ENCODE measurements around the gene TUBB8.

The TUBB8 gene

DNA sequence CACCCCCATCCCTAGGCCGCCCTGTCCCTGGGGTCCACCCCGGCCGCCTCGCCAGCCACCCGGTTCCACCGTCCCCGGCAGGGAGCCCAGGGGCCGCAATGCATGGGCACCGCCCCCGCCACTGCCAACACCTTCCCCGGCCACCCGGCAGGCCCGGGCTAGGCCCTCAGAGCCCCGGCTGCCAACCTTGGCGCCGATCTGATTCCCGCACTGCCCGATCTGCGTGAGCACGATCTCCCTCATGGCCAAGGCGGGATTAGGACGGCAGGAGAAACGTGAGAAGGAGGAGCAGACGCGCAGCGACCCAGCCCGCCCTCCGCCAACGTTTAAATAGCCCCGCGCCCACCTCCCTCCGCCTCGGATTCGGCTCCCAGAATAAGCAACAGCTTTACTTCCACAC, at the start of gene TUBB8:
Gene TUBB8, minus strand, starts transcription at position 301 of the 400 bp plus-strand sequence. Its CDS starts 58 bp downstream, at position 243.
- in situ Hi-C loops (cut with HindIII; ENCODE audit: low pct_unique_long_range_greater_than_20kb, low sequenced_read_pairs), result no loop called here
- DNase-seq (ENCODE audit: low read depth in 1 of 2, low spot score in 1 of 2), result no peak
- no peak for TF ChIP-seq JUND (IDR thresholded peaks at IDR 0.05; ENCODE audit: low read depth)

- in situ Hi-C loops (cut with HindIII; ENCODE audit: low pct_unique_long_range_greater_than_20kb, low sequenced_read_pairs), result no loop called here
- no peak for TF ChIP-seq JUND (IDR thresholded peaks at IDR 0.05; ENCODE audit: low read depth)
Observed at GRCh38 chr10:96466-96865, 47.4 kb upstream of the TUBB8 start.

DNA sequence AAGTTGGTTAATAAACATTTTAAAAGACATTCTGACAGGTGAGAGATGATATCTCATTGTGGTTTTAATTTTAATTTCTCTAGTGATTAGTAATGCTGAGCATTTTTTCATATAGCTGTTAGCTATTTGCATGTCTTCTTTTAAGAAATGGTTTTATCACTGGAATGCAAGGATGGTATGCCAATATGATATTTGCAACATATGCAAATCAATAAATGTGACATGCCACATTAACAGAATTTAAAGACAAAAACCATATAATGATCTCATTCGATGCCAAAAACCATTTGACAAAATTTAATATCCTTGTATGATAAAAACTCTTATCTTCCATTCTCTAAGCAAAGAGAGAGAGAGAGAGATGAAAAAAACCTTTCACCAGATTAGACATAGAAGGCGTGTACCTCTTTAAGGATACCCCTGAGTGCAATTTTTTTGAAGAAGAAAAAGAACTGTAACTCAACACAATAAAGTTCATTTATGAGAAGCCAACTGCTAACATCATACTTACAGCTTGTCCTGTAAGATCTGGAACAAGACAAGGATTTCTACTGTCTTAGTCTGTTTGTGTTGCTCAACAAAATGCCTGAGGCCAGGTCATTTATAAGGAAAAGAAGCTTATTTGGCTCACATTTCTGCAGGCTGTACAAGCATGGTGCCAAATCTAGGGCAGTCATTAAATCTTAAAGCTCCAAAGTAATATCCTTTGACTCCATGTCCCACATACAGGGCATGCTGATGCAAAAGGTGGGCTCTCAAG, 46.4 kb upstream of the TUBB8 start:
- no peak for TF ChIP-seq JUND (IDR thresholded peaks at IDR 0.05; ENCODE audit: low read depth)
- DNase-seq (ENCODE audit: low read depth in 1 of 2, low spot score in 1 of 2), result peak in 1 of 2 experiments; percentile 75
- in situ Hi-C loops (cut with HindIII; ENCODE audit: low pct_unique_long_range_greater_than_20kb, low sequenced_read_pairs), result no loop called here

More at GRCh38 chr10:96466-96865, 47.4 kb upstream of the TUBB8 start:
- no peak for DNase-seq (ENCODE audit: low read depth in 1 of 2, low spot score in 1 of 2)

- DNase-seq (ENCODE audit: low read depth in 1 of 2, low spot score in 1 of 2), result no peak
- no peak for TF ChIP-seq JUND (IDR thresholded peaks at IDR 0.05; ENCODE audit: low read depth)
- in situ Hi-C loops (cut with HindIII; ENCODE audit: low pct_unique_long_range_greater_than_20kb, low sequenced_read_pairs), result no loop called here
Observed at GRCh38 chr10:94613-95012, 45.5 kb upstream of the TUBB8 start.

DNA sequence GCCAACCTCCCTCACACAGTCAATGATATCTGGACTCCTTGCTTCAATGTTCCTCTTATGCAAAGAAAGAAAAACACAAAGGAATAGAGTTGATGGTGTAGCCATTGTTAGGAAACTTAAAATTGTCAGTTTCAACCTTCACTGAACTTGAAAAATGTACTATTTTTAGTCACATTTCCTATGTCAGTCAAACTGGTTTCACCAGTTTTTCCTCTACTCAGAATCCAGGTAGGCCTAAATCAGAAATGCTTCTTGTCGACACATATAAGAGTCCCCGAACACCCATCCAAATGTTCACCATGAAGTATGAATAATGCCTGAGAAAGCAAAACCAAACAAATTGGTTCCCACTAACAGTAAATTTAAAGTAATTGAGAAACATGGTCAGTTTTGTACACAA, 43.8 kb upstream of the TUBB8 start:
- no peak for TF ChIP-seq JUND (IDR thresholded peaks at IDR 0.05; ENCODE audit: low read depth)
- DNase-seq (ENCODE audit: low read depth in 1 of 2, low spot score in 1 of 2), result peak in 1 of 2 experiments; percentile 78
- in situ Hi-C loops (cut with HindIII; ENCODE audit: low pct_unique_long_range_greater_than_20kb, low sequenced_read_pairs), result no loop called here

DNA sequence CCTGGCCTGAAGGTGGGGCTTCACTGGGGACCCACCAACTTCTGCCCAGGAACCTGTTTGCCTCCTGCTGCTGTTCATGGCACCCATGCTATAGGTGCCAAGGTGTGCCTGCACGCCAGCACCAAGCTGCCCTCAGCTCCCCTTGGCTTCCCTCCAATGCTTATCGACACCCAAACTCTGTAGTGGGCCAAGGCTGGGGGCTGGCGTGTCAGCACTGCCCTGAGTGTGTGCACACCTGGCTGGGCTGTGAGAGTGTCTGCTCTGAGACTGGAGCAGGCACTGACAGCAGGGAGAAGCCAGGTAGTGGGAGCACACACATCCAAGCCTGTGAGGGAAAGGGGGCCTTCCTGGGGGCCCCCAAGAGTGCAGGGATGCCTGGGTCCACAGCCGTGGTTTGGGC, 43.1 kb upstream of the TUBB8 start:
- DNase-seq (ENCODE audit: low read depth in 1 of 2, low spot score in 1 of 2), result no peak
- in situ Hi-C loops (cut with HindIII; ENCODE audit: low pct_unique_long_range_greater_than_20kb, low sequenced_read_pairs), result no loop called here
- no peak for TF ChIP-seq JUND (IDR thresholded peaks at IDR 0.05; ENCODE audit: low read depth)

GRCh38 chr10:91313-91712, 42.2 kb upstream of the TUBB8 start:
- DNase-seq (ENCODE audit: low read depth in 1 of 2, low spot score in 1 of 2), result no peak
- TF ChIP-seq JUND (IDR thresholded peaks at IDR 0.05; ENCODE audit: low read depth), result no peak
- in situ Hi-C loops (cut with HindIII; ENCODE audit: low pct_unique_long_range_greater_than_20kb, low sequenced_read_pairs), result no loop called here

GRCh38 chr10:90161-90560, 41.1 kb upstream of the TUBB8 start:
- peak; percentile 49 to 89 for DNase-seq (ENCODE audit: low read depth in 1 of 2, low spot score in 1 of 2)
- TF ChIP-seq JUND (IDR thresholded peaks at IDR 0.05; ENCODE audit: low read depth), result no peak
- in situ Hi-C loops (cut with HindIII; ENCODE audit: low pct_unique_long_range_greater_than_20kb, low sequenced_read_pairs), result no loop called here

DNA sequence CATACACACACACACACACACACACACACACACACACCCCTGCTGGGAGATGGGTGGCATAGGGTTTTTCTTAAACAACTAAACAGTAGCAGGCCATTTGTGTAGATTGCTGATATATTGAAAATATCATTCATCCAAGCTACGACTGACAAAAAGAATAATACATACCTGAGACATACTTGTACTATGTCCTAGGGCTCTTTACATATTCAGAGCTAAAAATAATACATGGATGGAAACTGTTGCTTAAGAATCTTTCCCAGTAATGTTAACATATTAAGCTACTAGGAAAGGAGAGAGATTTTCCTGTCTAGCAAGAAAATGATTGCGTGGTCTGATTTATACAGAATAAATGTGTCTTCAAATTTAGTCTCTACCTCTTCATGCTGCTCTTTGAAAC, 40.2 kb upstream of the TUBB8 start:
- DNase-seq (ENCODE audit: low read depth in 1 of 2, low spot score in 1 of 2), result no peak
- TF ChIP-seq JUND (IDR thresholded peaks at IDR 0.05; ENCODE audit: low read depth), result no peak
- in situ Hi-C loops (cut with HindIII; ENCODE audit: low pct_unique_long_range_greater_than_20kb, low sequenced_read_pairs), result no loop called here

DNA sequence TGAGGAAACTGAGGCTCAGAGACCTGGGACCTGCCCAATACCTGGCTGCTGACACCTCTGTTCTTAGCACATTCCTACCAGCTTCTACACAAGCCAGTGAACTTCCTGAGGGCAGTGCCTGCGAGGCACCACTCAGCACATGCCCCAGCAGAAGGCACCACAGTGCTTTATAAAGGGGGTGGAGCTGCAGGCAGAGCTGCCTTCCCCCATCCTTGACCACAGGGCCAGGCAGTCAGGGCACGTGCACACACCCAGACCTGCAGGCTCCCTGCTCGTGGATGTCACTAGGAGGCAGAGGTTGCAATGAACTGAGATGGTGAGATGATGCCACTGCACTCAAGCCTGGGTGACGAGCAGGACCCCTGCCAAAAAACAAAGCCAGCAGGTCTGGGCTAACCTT, 39.2 kb upstream of the TUBB8 start:
- no peak for TF ChIP-seq JUND (IDR thresholded peaks at IDR 0.05; ENCODE audit: low read depth)
- DNase-seq (ENCODE audit: low read depth in 1 of 2, low spot score in 1 of 2), result peak in 1 of 2 experiments; percentile 71
- in situ Hi-C loops (cut with HindIII; ENCODE audit: low pct_unique_long_range_greater_than_20kb, low sequenced_read_pairs), result no loop called here

GRCh38 chr10:87177-88080, 38.3 kb upstream of the TUBB8 start:
- no peak for DNase-seq (ENCODE audit: low read depth in 1 of 2, low spot score in 1 of 2)
- in situ Hi-C loops (cut with HindIII; ENCODE audit: low pct_unique_long_range_greater_than_20kb, low sequenced_read_pairs), result no loop called here
- no peak for TF ChIP-seq JUND (IDR thresholded peaks at IDR 0.05; ENCODE audit: low read depth)

GRCh38 chr10:86031-86430, 36.9 kb upstream of the TUBB8 start:
- no peak for TF ChIP-seq JUND (IDR thresholded peaks at IDR 0.05; ENCODE audit: low read depth)
- in situ Hi-C loops (cut with HindIII; ENCODE audit: low pct_unique_long_range_greater_than_20kb, low sequenced_read_pairs), result no loop called here

GRCh38 chr10:85044-85443, 35.9 kb upstream of the TUBB8 start:
- no peak for DNase-seq (ENCODE audit: low read depth in 1 of 2, low spot score in 1 of 2)
- in situ Hi-C loops (cut with HindIII; ENCODE audit: low pct_unique_long_range_greater_than_20kb, low sequenced_read_pairs), result no loop called here
- no peak for TF ChIP-seq JUND (IDR thresholded peaks at IDR 0.05; ENCODE audit: low read depth)

More at GRCh38 chr10:86031-86430, 36.9 kb upstream of the TUBB8 start:
- DNase-seq (ENCODE audit: low read depth in 1 of 2, low spot score in 1 of 2), result no peak

Measured in T47D (cell line).